GM12872 (cell line): ENCODE measurements around the gene LMOD2.

ENCODE experiments used
- TF ChIP-seq, protein P1 (sequence below): IDR thresholded peaks from 3 replicates; pipeline ENCODE4 v1.5.1; 2011; ENCODE audit warnings: low read depth, mild to moderate bottlenecking, low read length, moderate library complexity; ENCODE audit not compliant: insufficient read depth

The LMOD2 gene

DNA sequence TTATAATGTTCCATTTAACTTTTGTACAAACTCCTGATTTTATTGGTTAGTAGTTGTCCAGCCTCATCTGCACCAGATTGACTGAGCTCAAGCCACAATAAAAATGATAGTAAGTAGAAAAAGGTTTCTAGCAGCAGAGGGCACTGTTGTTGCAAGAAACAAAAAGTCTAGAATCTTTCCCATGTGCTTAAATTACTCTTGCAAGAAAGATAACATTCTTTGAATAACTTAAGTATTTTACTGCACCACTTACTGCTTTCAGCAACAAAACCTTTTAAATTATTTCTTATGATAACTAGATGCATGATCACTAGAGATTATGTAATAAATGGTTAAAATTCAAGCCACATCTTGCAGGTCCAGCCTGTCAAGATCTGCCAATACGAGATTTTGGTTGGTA lies 27.0 kb downstream of the LMOD2 start:
- TF ChIP-seq, protein P1, sequence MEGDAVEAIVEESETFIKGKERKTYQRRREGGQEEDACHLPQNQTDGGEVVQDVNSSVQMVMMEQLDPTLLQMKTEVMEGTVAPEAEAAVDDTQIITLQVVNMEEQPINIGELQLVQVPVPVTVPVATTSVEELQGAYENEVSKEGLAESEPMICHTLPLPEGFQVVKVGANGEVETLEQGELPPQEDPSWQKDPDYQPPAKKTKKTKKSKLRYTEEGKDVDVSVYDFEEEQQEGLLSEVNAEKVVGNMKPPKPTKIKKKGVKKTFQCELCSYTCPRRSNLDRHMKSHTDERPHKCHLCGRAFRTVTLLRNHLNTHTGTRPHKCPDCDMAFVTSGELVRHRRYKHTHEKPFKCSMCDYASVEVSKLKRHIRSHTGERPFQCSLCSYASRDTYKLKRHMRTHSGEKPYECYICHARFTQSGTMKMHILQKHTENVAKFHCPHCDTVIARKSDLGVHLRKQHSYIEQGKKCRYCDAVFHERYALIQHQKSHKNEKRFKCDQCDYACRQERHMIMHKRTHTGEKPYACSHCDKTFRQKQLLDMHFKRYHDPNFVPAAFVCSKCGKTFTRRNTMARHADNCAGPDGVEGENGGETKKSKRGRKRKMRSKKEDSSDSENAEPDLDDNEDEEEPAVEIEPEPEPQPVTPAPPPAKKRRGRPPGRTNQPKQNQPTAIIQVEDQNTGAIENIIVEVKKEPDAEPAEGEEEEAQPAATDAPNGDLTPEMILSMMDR: peak; percentile 35; the same call in 2 of the 3 replicates

DNA sequence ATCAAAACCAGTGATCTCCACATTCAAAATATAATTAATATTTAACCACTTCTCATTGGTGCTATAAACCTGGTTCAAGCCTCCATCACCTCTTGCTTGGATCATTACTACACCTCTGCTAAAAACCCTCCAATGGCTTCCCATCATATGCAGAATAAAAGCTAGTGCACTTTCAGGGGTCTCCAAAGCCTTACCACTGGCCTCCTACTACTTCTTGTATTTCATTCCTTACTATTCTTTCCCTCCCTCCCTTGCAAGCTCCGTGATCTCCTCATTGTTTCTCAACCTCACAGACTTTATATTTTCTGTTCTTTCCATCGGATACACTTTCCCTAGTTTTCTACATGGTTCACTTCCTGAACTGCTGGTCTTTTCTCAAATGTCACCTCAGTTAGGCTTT lies 31.5 kb downstream of the LMOD2 start:
- TF ChIP-seq, protein P1: no peak

DNA sequence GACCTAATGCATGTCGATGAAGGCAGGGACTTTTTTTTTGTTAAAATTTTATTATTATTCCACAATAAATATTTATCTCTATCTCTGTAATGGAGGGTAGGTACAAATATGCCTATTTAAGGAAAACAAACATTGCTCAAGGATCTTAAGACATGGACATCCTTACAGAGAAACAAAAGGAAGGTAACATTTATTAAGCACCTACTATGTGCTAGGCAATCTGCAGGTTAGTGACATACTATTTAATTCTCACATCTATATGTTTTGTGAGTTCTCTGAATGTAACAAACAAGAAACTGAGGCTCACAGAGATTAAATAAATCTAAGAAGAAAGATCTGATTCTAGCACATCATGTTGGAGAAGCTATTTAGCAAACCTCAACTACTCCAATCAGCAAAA lies 32.1 kb downstream of the LMOD2 start:
- TF ChIP-seq, protein P1: no peak

DNA sequence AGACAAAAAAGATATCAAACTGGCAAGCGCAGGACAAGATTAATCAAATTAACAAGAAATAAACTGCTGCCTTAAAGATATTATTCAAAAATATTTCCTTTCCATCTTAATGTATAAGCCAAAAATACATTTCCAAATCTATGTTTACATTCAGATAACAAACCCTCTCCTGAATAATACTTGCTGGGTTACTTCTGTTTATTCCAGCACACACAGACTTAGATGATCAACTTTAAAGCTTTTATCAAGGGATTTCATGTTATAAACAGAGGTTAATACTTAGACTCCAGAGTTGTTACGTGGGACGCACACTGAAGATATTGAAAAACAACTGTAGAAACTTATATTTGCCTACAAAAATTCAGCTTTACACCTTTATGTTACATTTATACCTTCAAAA lies 33.6 kb downstream of the LMOD2 start:
- TF ChIP-seq, protein P1: no peak

DNA sequence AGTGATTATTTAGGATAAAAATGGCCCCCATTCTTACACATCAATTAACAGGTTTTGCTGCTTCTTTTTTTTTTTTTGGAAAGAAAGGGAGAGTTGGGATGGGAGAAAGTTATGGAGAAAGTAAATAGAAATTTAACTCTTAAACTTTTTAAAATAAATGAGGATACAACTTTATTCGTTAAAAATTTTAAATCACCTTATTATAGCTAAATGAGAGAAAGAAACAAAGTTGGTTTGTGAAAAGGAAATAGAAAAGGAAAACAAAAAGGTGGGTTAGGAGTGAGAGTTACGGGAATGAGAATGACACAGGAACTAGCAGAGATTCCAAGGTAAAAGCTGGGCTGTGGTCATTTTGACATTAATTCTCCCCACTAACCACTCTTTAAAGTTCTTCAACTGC lies 34.9 kb downstream of the LMOD2 start:
- TF ChIP-seq, protein P1: no peak

DNA sequence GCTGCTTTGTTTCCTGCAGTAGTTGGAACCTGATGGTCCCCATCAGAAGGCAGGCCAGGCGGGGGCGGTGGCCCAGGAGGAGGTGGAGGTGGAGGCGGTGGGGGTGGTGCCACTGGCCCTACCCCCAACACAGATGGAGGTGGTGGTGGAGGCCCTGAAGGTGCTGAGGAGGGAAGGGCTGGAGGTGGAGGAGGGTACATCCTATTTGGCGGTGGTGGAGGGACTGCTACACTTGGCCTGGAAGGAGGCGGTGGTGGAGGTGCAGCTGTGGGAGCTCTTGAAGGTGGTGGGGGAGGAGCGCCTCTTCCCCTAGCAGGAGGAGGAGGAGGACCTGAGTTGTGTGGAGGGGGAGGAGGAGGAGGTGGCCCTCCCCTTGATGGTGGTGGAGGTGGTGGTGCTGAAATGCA lies 36.8 kb downstream of the LMOD2 start:
- TF ChIP-seq, protein P1: no peak

DNA sequence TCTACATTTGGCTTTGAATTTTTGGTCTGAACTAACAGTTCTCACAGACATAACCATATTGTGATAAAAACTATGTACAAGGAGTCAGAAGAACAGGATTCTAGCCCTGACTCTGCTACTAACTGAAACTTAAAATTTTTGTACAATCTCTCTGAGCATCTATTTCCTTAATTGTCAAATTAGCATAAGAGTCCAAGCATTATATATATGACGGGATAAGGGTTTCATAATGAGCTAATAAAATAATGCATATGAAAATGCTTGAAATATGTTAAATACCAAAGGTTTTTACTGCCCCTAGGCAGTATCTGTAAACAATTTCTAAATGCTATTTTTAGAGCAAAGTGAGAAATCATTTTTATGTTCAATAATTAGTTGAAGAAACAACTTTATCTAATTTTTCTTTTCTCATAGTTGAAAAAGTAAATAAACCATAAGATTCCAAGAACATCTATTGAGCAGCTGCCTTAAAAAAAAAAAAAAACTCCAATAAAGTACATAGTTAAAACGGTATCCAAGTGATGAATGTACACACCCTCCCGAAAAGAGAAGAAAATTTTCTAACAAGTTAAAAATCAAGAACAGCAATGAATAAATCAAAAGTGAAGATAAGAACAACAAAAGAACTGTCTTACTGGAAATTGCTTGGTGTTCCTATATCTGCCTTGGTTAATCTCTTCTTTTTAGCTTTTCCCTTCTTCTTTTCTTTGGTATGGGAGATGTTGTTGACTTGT lies 40.4 kb downstream of the LMOD2 start:
- TF ChIP-seq, protein P1: no peak
